OCI-LY1 (cell line): ENCODE results near the gene ZNF536.

Experiments used
- H2AFZ ChIP-seq: fragments of 200-600 bp; sonication (generic), shearing (Covaris generic); 2 replicates; pipeline ENCODE4 v1.6.0; 2014; ENCODE audit warnings: antibody characterized with exemption, mild to moderate bottlenecking, low read length
- H3F3A ChIP-seq: fragments of 200-600 bp; sonication (generic), shearing (Covaris generic); 2 replicates; pipeline ENCODE4 v1.6.0; 2014; ENCODE audit warnings: mild to moderate bottlenecking, antibody characterized with exemption, low read length, moderate library complexity; ENCODE audit not compliant: insufficient read depth
- H3K27ac ChIP-seq: fragments of 200-600 bp; sonication (generic); 2 replicates; pipeline ENCODE4 v1.5.1; 2014; ENCODE audit warnings: low read length, mixed run types, mild to moderate bottlenecking, low read depth; ENCODE audit not compliant: poor library complexity, severe bottlenecking
- H3K27me3 ChIP-seq: fragments of 200-600 bp; sonication (generic); 2 replicates; pipeline ENCODE4 v1.6.0; 2014; ENCODE audit warnings: antibody characterized with exemption, mild to moderate bottlenecking, low read length, moderate library complexity; ENCODE audit not compliant: insufficient read depth
- H3K36me3 ChIP-seq: fragments of 200-600 bp; sonication (generic); 2 replicates; pipeline ENCODE4 v1.6.1; 2014; ENCODE audit warnings: mild to moderate bottlenecking, antibody characterized with exemption, low read length, moderate library complexity, mixed read lengths; ENCODE audit not compliant: insufficient read depth
- H3K4me1 ChIP-seq: fragments of 200-600 bp; sonication (generic); 2 replicates; pipeline ENCODE4 v1.5.1; 2014; ENCODE audit warnings: mild to moderate bottlenecking, low read length, moderate library complexity; ENCODE audit not compliant: insufficient read depth, severe bottlenecking
- H3K4me2 ChIP-seq: fragments of 200-600 bp; sonication (generic), shearing (Covaris generic); 2 replicates; pipeline ENCODE4 v1.6.1; 2014; ENCODE audit warnings: low read length
- H3K4me3 ChIP-seq: fragments of 200-600 bp; sonication (generic); 2 replicates; pipeline ENCODE4 v1.5.1; 2014; ENCODE audit warnings: low read length, low read depth, mild to moderate bottlenecking, mixed read lengths; ENCODE audit not compliant: poor library complexity, severe bottlenecking
- H3K79me2 ChIP-seq: fragments of 200-600 bp; shearing (Covaris generic); 2 replicates; pipeline ENCODE4 v1.6.1; 2016; ENCODE audit warnings: mixed run types, low read length, mixed read lengths; ENCODE audit not compliant: insufficient read depth
- H3K9ac ChIP-seq: fragments of 200-600 bp; sonication (generic), shearing (Covaris generic); 2 replicates; pipeline ENCODE4 v1.6.1; 2014; ENCODE audit warnings: mild to moderate bottlenecking, low read length, mixed read lengths
- H3K9me2 ChIP-seq: fragments of 200-600 bp; sonication (generic), shearing (Covaris generic); 2 replicates; pipeline ENCODE4 v1.6.1; 2014; ENCODE audit warnings: low read depth, mild to moderate bottlenecking, low read length, mixed read lengths
- H3K9me3 ChIP-seq: fragments of 200-600 bp; shearing (Covaris generic); 2 replicates; pipeline ENCODE4 v1.6.1; 2014; ENCODE audit warnings: low read length, mixed read lengths
- H4K20me1 ChIP-seq: fragments of 200-600 bp; sonication (generic), shearing (Covaris generic); 2 replicates; pipeline ENCODE4 v1.6.0; 2016; ENCODE audit warnings: mild to moderate bottlenecking, low read length; ENCODE audit not compliant: insufficient read depth
- CTCF ChIP-seq: fragments of 200-600 bp; sonication (generic), shearing (Covaris generic); IDR thresholded peaks from 2 replicates; pipeline ENCODE4 v1.5.1; 2017; ENCODE audit warnings: mild to moderate bottlenecking, antibody characterized with exemption, low read length, moderate library complexity, mixed read lengths
- EZH2 ChIP-seq: fragments of 200-600 bp; sonication (generic), shearing (Covaris generic); IDR thresholded peaks from 2 replicates; pipeline ENCODE4 v1.8.0; 2017; ENCODE audit warnings: borderline replicate concordance, mixed run types, mild to moderate bottlenecking, antibody characterized with exemption, low read length, moderate library complexity, mixed read lengths

ZNF536 gene

DNA sequence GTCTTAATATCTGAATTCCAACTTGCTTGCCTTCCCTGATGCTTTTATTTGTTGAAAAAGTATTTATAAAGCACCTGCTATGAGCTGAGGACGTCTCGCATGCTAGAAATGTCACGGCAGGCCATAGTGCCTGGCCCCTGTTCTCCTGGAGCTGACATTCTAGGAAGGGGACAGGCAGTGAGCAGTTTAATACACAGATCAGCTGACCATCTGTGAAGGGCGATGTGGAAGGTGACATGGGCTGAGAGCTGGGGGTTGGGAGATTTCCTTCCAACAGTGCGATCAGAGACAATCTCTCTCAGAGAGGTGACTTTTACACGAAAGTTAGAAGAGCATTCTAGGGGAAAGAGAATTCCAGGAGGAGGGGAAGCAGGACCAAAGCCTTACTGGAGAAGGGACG lies 153.2 kb downstream of the ZNF536 start:
- no peak overlapping the region for H3K4me2 ChIP-seq
- no peak overlapping the region for H3K27ac ChIP-seq
- H3K4me1 ChIP-seq, result no peaks in the 10 kb centered on the region
- H4K20me1 ChIP-seq, result no peaks in the 10 kb centered on the region
- no peaks in the 10 kb centered on the region for H3K36me3 ChIP-seq
- no peaks in the 10 kb centered on the region for H3F3A ChIP-seq
- no peaks in the 10 kb centered on the region for H3K9me3 ChIP-seq
- TF ChIP-seq EZH2, result no peak
- no peak for TF ChIP-seq CTCF
- no peaks in the 10 kb centered on the region for H3K27me3 ChIP-seq
- no peak overlapping the region for H3K4me3 ChIP-seq
- H3K79me2 ChIP-seq, result no peaks in the 10 kb centered on the region
- no peak overlapping the region for H2AFZ ChIP-seq
- no peak overlapping the region for H3K9ac ChIP-seq
- no peaks in the 10 kb centered on the region for H3K9me2 ChIP-seq

- Histone ChIP-seq H3K27ac (no peak overlapping the region), H3K4me2 (no peak overlapping the region), H3F3A (no peaks in the 10 kb centered on the region), H3K79me2 (no peaks in the 10 kb centered on the region), H3K4me1 (no peaks in the 10 kb centered on the region), H3K9me3 (no peaks in the 10 kb centered on the region), H3K4me3 (no peak overlapping the region), H4K20me1 (no peaks in the 10 kb centered on the region), H3K27me3 (no peaks in the 10 kb centered on the region), H3K9me2 (no peaks in the 10 kb centered on the region), H3K36me3 (no peaks in the 10 kb centered on the region), H2AFZ (no peak overlapping the region), H3K9ac (no peak overlapping the region)
- no peak for TF ChIP-seq EZH2
- no peak for TF ChIP-seq CTCF
These were observed 156.7 kb downstream of the ZNF536 start for GRCh38 chr19:30528919-30529318.

- Histone ChIP-seq H2AFZ (no peak overlapping the region), H3K4me3 (no peak overlapping the region), H3K79me2 (no peaks in the 10 kb centered on the region), H3K9me2 (no peaks in the 10 kb centered on the region), H3K9ac (no peak overlapping the region), H4K20me1 (no peaks in the 10 kb centered on the region), H3K9me3 (no peaks in the 10 kb centered on the region), H3K4me1 (no peaks in the 10 kb centered on the region), H3K4me2 (no peak overlapping the region), H3K36me3 (no peaks in the 10 kb centered on the region), H3K27me3 (no peaks in the 10 kb centered on the region), H3F3A (no peaks in the 10 kb centered on the region), H3K27ac (no peak overlapping the region)
- TF ChIP-seq CTCF (no peak), EZH2 (no peak)
These were observed 157.7 kb downstream of the ZNF536 start for GRCh38 chr19:30529876-30530275.
